ENCODE results near the gene LMTK2.
"Not testable (repeated sequence)": the region's sequence is repeated elsewhere in the genome, so short reads cannot be mapped to it uniquely, and the experiment has no call there.

LMTK2 gene

GRCh38 chr7:98105942-98106544 lies 619 bp upstream of the LMTK2 start:
- DNase-seq (ENCODE audit: low spot score) = no peak

DNA sequence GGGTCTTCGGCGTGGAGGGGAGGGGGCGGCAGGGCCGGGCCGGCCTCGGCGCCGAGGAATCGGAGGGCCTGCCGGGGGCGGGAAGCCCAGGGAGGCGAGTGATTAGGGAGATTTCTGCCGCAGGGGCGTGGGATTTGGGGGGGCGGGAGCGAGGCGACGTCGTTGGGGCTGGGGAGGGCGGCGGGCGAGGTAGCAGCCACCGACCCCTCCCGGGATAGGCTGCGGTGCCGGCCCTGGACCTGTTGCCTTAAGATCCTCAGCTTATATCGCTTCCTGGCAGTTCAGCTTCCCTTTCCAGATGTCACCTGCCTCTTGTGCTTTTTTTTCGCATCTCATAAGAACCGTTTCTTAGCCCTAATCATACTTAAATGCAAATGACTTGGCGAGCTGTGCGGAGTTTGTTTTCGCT lies 655 bp downstream of the LMTK2 start:
- no peak for DNase-seq (ENCODE audit: low spot score)

GRCh38 chr7:98110249-98111022 lies 3.8 kb downstream of the LMTK2 start:
- DNase-seq (ENCODE audit: low spot score) = no peak

GRCh38 chr7:98112077-98112476 lies 5.4 kb downstream of the LMTK2 start:
- no peak for DNase-seq (ENCODE audit: low spot score)

- DNase-seq (ENCODE audit: low spot score) = no peak
These were observed 9.3 kb downstream of the LMTK2 start for GRCh38 chr7:98115746-98116525.

- DNase-seq (ENCODE audit: low spot score) = no peak
These were observed 10.2 kb downstream of the LMTK2 start for GRCh38 chr7:98116656-98117461.

DNA sequence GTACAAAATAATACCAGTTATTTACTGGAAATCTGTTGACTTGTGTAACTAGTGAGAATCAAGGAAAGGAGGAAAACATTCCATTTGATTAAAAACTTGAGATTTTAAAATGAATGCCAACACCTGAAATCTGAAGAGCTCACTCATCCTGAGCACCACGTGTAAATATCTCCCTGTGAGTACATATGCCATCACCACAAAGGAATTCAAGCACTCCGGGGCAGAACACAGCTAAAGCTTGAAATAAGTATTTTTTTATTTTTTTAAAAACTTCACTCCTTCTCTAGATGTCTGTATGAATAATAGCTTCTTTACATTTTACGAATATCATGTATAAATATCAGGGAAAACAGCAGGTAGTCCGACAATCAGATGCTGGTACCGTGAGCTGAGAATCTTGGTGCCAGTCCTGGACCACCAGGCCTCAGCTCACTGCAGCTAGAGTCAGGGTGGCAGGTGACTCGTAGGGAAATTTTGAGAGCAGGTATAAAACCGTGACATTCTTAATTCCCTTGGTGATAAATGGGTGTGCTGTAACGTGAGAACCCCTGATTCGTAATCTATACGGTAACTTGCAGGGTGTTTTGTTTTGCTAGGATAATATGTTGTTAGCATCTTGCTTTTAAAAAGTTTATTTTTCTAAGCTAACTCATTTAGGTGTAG lies 12.7 kb downstream of the LMTK2 start:
- no peak for DNase-seq (ENCODE audit: low spot score)

GRCh38 chr7:98120559-98120958 lies 13.9 kb downstream of the LMTK2 start:
- no peak for DNase-seq (ENCODE audit: low spot score)

GRCh38 chr7:98121388-98121787 lies 14.7 kb downstream of the LMTK2 start:
- DNase-seq (ENCODE audit: low spot score) = not testable (repeated sequence)

DNA sequence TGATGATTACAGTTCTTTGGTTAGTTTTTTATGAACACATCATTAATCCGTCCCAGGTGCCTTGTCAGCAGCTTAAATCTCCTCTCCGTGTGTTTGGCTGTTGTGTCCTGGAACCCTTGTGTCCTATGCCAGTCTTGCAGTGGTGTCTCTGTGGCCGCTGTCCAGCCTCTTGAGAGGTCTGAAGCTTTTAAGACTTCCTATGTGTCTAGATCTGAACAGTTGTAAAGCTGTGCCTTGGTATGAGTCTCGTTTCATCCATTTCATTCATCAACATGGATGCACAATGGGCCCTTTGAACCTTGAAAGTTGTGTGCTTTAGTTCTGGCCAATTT lies 16.7 kb downstream of the LMTK2 start:
- no peak for DNase-seq (ENCODE audit: low spot score)

- DNase-seq (ENCODE audit: low spot score) = no peak
These were observed 19.1 kb downstream of the LMTK2 start for GRCh38 chr7:98125759-98126158.

DNA sequence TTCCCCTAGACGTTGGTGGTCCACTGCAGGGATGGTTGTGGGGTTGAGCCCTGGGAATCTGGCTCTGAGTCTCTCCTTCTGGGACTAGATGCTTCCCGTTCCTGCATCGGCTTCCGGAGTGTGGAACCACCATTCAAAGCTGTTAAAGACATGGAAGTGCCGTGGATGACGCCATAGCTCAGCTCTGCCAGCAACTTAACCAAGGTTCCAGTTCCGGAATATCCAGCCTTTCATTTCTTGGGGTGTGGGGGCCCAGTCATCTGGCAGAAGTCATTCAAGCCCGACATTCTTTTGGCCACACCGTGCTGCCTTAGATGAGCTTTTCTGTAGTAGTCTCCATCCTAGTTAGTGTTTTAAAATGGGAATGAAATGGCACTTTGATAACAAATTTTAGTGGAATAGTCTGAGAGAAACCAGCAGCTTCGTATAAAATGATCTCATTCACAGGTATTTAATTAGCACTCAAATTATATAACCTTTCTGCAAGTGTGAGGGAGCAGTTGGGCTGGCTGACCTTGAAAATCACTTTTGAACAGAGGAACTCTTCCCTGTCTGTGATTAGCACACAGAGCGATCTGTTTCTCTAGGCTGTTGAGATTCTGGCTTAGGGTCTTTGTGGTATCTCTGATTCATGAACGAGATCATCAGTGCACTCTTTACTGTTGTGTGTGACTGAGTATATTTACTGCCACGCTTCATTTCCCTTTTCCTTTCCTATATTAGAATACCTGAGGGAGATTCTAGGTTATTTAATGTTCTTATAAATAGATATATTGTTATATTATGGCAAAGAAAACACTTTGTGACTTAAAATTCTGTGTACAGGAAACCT lies 19.9 kb downstream of the LMTK2 start:
- DNase-seq (ENCODE audit: low spot score) = no peak

GRCh38 chr7:98128346-98128745 lies 21.7 kb downstream of the LMTK2 start:
- no peak for DNase-seq (ENCODE audit: low spot score)

DNA sequence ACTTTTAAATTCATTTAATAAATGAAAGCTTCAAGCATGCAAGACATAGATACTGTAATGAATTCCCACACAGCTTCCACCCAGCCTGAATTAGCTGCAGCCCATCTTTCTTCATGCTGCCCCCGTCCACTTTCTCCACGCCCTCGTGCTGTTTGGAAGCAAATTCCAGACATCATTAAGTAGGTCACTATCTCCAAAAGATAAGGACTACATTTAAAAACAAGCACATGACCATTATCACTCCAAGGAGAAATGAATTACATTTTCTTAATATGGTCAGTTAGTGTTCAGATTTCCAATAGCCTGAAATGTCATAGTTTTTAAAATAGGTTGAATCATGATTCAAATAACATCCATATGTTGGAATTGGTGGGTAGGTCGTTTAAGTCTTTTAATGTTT lies 24.3 kb downstream of the LMTK2 start:
- no peak for DNase-seq (ENCODE audit: low spot score)

- DNase-seq (ENCODE audit: low spot score) = no peak
These were observed 26.5 kb downstream of the LMTK2 start for GRCh38 chr7:98133181-98133580.

- DNase-seq (ENCODE audit: low spot score) = no peak
These were observed 27.1 kb downstream of the LMTK2 start for GRCh38 chr7:98133621-98134303.

DNA sequence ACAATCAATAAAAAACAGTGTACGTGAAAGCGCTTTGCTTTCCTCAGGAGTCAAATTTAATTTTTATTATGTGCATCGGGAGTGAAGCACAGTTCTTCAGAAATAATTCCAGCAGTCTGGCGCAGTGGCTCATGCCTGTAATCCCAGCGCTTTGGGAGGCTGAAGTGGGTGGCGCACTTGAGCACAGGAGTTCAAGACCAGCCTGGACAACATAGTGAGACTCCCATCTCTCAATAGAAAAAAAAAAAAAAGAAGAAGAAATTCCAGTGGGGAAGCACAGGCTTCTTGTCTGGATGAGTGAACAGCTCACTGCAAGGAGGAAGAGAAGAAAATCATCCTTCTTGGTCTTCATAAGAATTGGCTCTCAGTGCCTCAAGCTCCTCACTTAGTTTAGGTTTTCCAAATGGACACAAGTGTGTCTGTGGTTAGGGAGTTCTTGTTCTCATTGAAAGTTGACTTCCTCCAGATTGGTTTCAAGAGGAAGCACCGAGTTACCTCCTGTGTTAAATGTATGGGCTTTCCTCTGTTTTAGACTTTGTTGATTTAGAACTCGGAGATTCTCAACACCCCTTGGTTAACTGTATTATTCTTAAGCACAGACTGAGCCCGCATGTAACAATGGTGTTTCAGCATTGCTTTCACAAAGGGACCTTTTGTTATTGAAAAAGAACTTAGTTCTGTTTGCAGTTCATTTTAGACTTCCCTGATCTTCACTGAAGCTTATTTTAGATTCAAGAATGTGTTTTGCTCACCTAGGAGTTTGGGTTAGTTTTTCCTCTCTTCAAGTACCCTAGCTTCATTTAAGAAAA lies 28.0 kb downstream of the LMTK2 start:
- DNase-seq (ENCODE audit: low spot score) = no peak

DNA sequence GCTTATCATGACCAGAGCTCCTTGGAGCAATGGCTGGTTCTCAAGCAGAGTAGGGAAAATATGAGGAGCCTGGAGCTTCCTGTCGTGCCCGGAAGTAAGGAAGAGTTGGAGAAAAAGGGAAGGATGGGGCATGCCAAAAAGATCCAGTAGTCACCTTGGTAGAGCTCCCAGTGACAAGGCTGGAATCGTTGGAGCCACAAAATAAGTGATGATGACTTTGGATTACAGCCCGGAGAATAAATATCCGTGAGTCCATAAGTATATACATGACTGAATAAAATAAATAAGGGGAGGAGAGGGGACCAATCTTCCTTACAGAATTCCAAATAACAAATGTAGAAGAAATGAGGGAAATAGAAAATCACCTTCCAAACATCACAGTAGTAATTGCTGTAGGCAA lies 29.3 kb downstream of the LMTK2 start:
- DNase-seq (ENCODE audit: low spot score) = no peak

DNA sequence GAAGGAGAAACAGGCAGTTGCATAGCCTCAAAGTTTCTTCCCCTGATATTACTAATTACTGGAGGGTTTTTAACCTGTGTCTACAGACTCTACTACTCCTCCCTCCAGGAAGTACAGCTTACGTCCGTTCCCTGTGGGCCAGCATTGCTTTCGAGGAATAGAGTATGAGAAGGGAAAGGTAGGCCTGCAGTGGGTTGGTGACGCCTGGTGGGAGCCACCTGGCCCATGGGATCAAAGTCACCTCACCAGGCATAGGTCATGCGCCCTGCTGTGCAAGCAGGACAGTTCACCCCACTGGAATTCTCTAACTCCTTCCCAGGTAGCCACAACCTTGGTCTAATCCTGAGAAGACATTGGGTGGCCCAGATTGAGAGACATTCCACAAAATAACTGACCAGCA lies 29.8 kb downstream of the LMTK2 start:
- no peak for DNase-seq (ENCODE audit: low spot score)
